HG03571 (cell line): ENCODE data around the gene KCND3.
"Not testable (repeated sequence)": the region's sequence is repeated elsewhere in the genome, so short reads cannot be mapped to it uniquely, and the experiment has no call there.

ENCODE experiments used
- ATAC-seq: cut with Tn5 transposase; IDR thresholded peaks from one replicate; pipeline ENCODE4 v1.9.1; 2021; ENCODE audit not compliant: unreplicated experiment

KCND3 gene

DNA sequence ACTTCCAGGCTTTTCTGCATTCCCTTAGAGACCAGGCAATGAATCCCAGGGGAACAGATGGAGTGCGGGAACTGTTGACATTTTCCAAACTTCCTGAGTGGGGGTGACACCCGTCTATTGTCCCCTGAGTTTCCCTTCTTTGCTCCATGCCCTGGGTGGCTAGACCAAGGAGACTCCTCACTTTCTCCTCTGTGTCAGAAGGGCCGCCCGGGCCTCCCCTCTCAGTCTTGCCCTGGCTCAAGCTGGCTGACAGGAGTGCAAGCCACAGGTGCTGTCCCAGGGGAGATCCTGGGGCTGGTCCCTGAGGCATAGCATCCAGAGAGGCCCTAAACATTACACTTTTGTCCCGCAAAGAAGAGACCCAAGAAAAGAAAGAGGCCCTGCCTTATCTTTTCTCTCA lies 170.9 kb downstream of the KCND3 start:
- no peak for ATAC-seq

DNA sequence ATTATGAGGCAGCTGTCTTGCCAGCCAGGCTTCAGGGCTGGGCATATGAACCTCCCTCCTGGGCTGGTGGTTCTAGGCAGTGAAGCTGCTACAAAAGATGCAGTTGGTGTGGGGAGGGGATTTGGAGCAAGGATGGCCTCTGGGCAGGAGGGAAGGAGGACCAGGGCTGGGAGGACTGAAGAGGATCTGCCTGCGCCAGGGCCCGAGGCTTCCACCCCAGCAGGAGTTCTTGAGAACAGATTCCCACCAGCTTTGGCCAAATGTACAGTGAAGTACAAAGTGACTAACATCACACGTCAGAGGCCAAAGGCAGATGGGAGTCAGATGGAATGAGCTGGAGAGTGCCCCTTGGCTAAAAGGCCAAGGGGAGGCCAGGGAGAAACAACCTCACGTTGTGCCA lies 171.4 kb downstream of the KCND3 start:
- no peak for ATAC-seq

DNA sequence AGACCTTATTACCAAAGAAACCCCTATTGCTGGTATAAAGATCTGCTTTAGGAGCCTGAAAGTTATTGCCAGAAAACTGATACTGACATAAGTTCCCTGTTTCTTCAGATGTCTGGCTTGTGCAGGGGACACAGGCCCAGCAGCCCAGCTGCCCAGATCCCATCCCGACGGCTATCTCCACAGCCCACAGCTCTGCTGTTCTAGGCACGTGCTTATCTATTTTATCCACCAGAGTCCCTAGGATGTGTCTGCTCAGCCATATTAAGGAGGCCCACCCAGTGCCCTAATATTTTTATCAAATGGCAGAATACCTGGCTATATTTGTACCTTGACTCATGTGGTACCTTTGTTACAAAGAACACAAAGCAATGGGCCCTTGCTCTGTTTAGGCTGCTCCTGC lies 174.8 kb downstream of the KCND3 start:
- ATAC-seq = no peak

DNA sequence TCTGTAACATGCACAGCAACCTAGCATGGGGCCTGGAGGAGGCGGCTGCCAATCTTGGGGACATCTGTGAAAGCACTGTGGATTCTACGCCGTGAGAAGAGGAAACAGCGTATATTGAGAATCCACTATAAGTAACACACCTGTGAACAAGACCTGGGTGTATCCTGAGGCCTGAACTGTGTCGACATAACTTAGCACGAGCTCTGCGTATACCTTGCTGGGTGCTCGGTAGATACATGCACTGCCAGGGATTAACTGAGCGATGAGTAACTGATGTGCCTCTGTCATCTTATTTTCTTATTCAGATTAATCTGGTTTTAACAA lies 175.2 kb downstream of the KCND3 start:
- ATAC-seq = no peak

DNA sequence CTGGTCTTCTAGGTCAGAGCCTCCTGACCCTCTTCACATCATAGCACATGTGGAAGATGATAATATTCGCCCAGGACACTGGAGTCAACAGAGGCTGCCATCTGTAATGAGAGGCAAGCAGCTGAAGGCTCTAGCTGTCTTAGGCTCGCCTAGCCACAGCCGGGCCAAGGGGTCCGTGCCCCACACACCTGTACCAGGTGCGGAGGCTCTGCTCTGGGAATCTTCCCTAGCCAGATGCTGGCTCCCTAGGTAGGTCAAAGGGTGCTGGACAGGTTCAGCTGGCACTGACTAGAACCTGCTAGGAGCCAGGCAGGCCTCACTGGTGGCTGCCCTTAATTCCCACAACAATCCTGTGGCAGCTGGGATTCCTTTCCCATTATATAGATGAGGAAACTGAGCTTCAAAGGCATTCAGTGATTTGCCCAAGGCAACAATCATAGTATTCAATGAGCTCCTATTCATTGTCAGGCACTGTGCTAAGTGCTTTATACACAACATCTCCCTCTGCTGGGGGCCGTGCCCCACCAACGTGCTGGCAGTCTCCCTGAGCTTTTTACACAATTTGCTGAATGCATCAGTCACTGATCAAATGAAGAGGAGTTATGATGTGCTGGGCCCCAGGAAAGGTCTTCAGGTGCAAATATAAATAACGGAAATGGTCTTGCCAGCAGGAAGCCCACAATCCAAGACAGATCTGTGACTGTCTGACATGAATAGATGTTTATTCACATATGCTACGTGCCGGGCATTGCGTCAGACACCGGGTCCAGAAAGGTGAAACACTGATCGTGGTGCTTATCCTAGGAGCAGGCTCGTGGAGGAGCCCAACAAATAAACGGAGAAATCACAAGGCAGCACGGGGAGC lies 175.8 kb downstream of the KCND3 start:
- ATAC-seq = no peak

DNA sequence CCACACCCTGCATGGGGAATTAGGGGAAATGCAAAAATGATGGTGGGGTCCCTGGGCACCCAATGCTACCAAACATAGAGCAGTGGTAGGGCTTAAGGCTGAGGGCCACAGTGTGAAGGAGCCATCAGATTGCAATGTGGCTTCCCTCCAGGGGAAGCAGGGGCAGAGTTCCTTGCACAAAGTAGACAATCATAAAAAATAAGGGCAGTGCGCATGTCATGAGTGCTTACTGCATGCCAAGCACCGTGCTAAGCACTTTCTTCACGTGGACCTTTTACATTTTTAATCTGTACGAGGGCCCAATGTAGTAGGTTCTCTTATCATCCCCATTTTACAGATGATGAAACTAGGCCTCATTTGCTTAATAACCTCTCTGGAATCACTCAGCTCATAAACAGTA lies 177.2 kb downstream of the KCND3 start:
- no peak for ATAC-seq

DNA sequence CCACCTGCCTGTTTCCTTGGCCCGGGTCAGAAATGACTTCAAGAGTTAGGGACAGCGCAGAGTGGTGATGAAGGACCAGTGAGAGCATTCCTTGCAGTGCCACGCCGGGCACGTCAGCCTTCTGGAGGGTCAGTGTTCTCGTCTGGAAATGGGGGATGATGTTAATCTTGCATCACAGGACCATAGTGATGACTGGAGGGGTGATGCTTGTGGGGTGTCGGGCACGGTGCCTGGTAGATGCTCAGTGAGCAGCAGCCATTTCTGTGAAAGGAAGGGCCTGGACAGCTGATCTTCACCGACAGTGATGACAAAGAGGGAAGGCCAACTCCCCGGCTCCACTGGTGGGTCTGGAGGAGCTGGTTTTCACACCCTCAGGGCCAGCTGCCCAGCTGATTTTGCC lies 177.6 kb downstream of the KCND3 start:
- no peak for ATAC-seq

DNA sequence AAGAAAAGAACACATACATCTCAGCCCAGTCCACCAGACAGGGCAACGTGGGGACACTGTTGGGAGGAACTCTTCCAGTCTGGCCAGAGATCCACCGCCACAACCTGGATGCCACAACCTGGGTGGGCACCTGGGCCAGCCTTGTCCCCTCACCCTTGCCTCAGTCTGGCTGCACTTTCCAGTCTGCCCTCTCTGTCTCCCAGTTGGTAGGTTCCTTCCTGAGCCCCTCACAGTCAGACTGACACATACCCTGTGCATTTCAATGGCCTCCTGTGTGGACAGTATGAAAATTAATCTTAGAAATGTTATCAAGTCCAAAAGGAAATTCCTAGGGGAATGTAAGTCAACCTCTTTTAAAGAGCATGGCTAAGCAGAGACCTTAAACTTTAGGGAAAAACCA lies 184.2 kb downstream of the KCND3 start:
- no peak for ATAC-seq

DNA sequence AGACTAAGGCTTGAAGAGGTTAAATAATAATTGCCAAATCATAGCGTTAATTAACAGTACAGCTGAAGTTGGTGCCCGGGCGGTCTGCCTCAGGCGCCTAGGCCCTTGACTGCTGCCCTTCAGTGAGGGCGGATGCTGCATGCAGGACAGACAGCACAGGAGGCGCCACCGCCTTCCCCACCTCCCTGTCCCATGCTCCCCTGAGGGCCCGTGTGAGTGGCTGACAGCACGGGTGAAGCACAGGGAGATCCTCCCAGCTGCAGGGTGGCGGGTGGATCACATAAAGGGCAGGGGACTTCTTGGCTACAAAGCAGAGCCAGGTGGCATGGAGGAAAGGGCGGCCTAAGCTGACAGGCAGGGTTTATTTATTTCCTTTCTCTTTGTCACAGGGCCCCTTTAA lies 184.7 kb downstream of the KCND3 start:
- ATAC-seq = no peak

DNA sequence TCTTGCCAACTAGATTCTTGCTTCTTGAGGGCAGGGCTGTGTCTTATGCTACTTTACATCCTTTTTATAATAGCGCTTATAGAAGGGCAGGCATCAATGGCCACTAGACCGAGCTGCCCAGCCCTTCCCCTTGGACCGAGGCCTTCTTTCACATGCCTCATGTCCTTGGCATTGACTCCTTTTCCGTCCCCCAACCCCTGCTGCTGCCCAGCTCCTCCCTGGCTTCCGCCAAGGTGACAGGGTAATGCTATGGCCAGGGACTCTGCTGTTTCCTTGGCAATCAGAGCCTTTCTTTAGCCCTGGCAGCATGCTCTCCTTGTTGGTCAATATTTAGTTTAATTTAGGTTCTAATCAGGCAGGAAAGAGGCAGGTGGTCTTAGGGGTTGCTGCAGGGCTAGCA lies 185.5 kb downstream of the KCND3 start:
- ATAC-seq = no peak

DNA sequence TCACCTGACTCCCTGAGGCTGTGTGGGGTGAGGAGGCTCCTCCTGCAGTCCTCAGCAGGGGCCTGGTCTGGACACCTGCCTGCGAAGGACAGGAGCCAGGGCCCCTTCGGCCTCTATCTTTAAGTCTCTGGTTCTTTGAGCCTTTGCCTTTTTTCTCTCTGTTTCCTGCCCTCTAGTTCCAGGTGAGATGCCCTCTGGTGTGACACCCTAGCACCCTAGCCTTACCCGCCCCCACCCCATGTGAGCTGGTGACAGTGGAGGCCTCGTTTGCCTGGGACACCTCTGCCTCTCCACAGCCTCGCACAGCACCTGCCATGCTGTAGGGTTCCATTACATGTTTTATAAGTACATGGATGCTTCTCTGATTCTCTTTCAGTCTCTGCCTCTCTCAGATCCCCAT lies 186.5 kb downstream of the KCND3 start:
- no peak for ATAC-seq

DNA sequence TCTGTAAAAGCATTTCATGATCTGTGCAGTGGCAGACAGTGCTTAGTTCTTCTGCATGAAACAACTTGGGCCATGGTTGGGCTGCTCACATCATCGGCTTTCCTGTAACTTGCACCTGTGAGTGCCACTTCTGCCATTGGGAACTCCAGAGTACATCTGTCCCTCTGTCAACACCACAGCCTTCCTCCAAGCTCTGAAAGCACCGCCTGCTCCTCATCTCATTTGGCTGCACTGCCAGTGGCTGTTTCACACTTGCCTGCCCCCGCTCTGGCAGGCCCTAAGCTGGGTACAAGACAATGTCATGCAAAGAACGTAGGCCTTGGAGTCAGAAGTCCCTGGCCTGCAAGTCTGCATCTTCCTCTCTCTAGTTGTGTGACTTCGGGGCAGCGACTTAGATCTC lies 187.4 kb downstream of the KCND3 start:
- no peak for ATAC-seq

DNA sequence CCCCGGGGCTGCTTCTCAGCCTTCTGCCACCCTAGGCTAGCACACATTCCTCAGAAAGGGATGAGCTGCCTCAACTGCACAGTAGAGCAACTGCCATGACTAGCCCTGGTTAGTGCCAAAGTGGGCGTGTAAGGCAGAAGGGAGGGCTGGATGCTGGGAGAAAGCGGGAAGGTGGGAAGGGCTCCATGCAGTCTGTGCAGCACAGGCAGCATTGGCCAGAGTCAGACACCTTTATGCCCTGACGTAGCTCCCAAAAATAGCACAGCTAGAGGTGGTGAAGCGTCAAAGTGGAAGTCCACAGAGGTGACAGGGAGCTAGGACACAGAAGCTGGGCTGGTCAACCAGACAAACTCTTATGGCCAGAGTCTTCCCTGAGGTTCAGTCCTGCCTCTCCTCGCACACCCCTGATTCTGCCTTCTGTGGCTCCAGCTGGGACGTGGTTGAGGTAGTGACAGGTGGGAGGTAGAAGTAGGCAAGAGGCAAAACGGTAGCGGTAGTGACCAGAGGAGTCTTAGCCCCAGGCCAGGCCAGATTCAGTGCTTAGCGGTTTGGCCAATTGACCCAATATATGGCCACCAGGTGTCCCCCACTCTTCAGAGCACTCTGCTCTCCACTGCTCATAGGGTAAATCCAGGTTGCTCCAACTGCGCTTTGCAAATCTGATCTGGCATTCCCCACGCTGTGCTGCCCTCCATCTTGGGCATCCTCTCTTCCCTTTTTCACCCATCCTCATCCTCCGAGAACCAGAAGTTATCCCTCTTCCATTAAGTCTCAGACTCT lies 188.2 kb downstream of the KCND3 start:
- no peak for ATAC-seq

DNA sequence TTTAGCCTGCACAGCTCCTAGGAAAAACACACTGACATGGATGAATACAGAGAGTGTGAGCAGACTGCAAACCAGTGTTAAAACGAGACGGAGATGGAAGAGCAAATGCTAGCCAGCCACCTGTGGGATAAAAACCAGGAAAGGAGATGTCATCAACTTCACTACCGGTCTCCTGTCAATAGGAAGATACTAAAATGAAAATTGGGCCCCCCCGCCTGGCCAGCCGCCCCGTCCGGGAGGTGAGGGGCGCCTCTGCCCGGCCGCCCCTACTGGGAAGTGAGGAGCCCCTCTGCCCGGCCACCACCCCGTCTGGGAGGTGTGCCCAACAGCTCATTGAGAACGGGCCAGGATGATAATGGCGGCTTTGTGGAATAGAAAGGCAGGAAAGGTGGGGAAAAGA lies 189.7 kb downstream of the KCND3 start:
- not testable (repeated sequence) for ATAC-seq

DNA sequence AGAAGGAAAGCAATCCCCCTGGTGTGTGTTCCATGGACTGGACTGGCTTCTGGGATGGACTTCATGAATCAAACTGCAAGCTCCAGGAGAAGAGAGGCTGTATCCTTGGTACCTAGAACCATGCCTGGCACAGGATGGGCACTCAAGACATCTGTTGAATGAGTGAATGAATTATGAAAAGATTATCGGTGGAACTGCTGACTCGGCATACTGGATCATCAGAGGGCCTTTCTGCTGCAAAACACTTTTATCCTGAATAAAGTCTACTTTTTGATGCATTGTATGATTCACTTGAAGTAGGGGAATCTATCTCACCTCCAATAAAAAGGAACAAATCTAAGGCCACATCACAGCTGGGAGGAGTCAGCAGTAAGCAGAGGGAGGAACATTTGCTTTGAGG lies 190.9 kb downstream of the KCND3 start:
- ATAC-seq = no peak

DNA sequence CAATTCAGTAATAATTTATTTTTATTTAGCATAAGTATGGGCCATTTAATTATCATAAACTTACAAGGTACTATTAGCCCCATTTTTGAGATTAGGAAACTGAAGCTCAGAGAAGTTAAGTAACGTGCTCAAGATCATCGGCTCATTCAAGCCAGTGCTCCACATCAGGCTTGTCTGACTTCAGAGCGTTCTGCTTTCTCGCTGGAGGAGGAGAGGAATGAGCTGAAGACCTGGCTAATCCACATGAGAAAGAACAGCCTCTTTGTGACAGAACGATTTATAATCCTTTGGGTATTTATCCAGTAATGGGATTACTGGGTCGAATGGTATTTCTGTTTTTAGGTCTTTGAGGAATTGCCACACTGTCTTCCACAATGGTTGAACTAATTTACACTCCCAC lies 194.1 kb downstream of the KCND3 start:
- no peak for ATAC-seq

DNA sequence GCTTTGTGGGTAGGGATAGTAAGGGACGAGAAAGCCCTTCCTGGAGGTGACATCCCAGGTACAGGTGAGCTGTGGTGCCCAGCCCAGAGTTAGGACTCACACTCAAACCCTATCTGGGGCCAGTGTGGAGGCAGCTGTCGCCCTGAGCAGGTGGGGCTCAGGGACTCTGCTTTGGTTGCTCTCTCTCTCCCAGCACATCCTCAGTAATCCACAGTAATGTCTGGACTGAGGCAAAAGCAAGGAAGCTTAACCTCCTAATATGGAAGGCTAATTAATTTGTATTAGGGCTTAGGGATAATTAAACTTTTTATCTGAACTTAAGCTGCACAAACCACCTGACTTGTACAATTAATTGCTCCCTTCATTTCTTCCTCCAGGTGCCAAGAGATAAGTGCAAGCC lies 195.5 kb downstream of the KCND3 start:
- ATAC-seq = no peak

DNA sequence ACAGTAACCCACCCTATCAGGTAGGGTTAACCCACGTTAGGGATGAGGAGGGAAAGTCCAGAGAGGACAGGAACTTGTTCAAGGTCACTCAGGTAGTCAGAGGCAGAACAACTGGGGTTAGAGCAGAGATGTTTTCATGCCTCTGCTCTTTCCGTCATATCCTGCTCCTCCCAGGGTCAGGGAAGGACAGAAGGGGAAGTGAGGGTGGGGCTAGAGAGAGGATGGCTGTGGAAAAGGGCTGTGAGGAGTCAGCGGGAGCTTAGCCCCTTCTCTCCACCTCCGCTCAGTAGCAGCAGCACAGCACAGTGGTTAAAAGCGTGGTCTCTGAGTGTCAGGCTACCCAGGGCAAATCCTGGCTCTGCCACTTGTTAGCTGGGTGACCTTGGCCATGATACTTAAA lies 197.2 kb downstream of the KCND3 start:
- ATAC-seq = no peak

DNA sequence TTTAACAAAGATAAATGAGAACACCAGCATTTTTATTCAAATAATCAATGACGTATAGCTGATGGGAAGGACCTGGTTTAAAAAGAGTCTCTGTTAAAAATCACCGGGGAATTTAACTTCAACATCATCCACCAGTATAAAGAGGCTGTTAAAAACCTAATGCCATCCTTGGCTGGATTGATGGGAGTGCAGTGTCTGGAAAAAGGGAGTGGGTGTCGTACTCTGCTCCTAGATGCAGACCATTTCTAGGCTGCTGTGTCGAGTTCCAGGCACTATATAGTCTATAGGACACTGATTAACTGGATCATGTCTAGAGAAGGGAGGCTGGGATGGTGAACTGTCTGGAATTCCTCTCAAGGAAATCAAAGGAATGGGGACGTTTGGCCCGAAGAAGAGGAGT lies 197.7 kb downstream of the KCND3 start:
- no peak for ATAC-seq

DNA sequence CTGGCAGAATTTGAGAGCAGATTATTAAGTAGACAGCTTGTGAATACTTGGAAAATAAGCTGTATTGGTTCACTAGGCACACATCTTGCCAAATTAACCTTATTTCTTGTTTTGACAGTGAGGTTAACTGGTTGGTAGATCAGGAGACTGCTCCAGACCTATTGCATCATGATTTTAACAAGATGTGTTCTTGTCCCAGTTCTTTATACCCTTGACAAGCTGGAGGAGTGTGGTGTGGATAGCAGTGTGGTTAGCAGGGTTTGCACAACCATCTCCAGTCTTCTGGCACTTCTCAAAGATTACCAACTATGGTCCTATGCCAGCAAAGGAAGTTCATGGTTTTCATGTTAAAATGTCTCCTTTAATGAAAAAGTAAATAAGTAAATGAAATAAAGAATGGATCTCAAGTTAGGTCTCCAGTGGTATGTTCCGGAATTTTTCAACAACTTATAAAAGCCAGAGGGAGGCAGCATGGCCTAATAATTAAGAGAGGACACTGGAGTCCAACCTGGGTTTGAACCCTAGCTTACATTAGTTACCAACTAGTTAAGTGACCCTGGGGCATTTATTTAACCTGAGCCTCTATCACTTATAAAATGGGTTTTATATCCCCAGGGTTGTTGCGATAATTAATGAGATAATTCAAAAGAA lies 199.7 kb downstream of the KCND3 start:
- ATAC-seq = no peak

DNA sequence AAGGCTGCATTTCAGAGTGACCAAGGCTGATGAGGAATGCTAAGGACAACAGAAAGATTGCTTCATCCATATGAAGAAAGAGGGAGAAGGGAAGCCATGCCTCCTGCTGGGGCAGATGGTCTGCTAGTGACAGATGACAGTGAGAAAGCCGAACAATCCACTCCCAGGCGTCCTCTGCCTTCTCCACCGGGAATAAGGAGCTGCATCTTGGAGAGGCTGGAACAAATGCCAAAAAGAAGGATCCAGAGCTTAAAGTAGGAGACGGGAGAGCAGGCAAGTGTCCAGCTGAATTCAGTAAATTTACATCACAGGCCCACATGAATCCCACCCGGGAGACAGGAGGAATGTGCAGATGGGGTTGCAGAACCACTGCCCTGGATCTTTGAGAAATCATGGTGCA lies 200.3 kb downstream of the KCND3 start:
- no peak for ATAC-seq

DNA sequence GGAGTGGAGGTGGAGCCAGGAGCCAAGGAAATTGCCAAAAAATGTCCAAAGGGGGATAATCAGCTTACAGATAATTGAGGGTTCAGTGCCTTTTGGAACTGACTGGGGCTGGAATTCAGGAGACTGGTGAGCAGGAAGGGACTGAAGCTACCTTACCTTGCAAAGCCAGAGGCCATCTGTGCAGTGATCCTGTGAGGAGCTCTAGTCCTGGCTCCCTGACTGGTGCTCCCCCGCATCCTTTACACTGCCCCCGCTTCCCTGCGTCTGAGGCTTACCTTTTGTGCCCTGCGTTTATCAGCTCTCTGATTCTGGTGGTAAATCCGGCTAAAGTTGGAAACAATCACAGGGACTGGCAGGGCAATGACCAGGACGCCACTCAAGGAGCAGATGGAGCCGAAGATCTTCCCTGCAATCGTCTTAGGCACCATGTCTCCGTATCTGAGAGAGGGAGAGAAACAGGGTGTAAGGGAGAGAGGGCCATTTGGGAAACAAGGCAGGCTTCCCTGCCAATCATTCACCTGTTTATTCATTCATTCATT lies 202.7 kb downstream of the KCND3 start:
- ATAC-seq = no peak
